GM12865 (cell line): ENCODE measurements around the gene SAMD14.

ENCODE experiments used
- DNase-seq: peaks from one replicate; pipeline ENCODE4 v3.0.0; 2010; ENCODE audit warnings: low read depth
- H3K4me3 ChIP-seq: 2 replicates; pipeline ENCODE4 v1.5.1; 2011; ENCODE audit warnings: mild to moderate bottlenecking, low read depth, low read length, control low read depth
- TF ChIP-seq, protein P1 (sequence below): IDR thresholded peaks from 2 replicates; pipeline ENCODE4 v1.5.1; 2011; ENCODE audit warnings: low read length, control low read depth, low read depth, inconsistent platforms; ENCODE audit not compliant: insufficient read depth; ENCODE audit errors: missing control alignments

The SAMD14 gene

GRCh38 chr17:50102164-50102991 is 27.6 kb downstream of the SAMD14 start:
- TF ChIP-seq, protein P1, sequence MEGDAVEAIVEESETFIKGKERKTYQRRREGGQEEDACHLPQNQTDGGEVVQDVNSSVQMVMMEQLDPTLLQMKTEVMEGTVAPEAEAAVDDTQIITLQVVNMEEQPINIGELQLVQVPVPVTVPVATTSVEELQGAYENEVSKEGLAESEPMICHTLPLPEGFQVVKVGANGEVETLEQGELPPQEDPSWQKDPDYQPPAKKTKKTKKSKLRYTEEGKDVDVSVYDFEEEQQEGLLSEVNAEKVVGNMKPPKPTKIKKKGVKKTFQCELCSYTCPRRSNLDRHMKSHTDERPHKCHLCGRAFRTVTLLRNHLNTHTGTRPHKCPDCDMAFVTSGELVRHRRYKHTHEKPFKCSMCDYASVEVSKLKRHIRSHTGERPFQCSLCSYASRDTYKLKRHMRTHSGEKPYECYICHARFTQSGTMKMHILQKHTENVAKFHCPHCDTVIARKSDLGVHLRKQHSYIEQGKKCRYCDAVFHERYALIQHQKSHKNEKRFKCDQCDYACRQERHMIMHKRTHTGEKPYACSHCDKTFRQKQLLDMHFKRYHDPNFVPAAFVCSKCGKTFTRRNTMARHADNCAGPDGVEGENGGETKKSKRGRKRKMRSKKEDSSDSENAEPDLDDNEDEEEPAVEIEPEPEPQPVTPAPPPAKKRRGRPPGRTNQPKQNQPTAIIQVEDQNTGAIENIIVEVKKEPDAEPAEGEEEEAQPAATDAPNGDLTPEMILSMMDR: no peak
- H3K4me3 ChIP-seq: no peak overlapping the region
- no peak for DNase-seq

DNA sequence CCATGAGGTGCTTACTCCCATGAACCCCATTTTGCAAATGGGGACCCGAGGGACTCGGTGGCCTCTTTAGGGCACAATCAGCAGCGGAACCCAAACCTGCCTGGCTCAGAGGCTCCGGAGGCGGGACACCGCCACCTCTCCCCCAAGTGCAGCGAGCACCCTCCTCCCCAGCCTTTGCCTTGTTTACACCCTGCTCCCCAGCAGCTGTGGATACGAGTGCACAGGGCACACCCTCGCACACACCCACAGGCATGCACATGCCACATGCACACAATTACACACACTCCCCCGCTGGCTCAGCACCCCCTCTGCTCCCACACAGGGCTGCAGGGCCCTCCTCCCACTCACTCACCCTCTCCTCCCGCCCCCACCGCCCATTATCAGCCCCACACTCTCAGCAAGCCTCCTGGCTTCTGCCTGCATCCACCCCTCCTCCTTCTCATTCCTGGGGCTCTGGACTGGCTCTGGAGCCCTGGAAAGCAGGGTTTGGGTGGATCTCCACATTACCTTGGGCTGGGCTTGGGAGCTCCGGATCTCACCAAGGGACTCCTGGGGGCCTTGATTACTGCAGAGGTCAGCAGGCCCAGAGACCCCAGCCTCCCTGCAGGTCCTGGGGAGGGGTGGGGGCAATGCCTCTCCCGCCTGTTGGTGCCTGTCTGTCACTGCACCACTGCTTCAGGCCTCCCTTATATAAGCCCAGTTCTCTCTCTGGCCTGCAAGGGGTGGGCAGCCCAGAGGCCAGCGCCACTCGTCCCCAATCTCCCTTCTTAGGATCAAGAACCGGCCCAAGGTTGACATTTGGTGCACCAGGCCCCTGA is 28.4 kb downstream of the SAMD14 start:
- H3K4me3 ChIP-seq: no peak overlapping the region
- TF ChIP-seq, protein P1: no peak
- DNase-seq: no peak

DNA sequence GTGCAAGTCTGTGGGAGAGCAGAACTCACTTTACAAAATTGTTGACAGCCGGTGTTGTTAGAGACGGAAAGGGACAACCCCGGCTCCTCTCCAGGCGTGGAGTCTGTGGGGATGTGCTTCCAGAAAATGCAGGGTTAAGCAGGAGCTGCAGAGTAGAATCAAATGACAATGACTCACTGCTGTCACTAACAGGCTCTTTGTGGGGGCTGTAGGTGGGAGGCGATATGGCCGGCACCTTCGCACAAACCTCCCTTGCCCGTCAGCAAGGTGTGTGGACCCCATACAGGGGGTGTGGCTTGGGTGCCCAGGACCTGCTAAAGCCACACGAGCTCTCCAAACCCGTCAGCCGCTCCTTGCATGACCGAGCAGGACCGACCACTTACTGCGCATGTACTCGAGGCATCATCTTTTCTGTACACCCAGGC is 29.0 kb downstream of the SAMD14 start:
- no peak for DNase-seq
- TF ChIP-seq, protein P1: no peak
- no peak overlapping the region for H3K4me3 ChIP-seq

- DNase-seq: no peak
- H3K4me3 ChIP-seq: no peak overlapping the region
- TF ChIP-seq, protein P1: no peak
Measured at GRCh38 chr17:50100480-50100883, 29.5 kb downstream of the SAMD14 start.

DNA sequence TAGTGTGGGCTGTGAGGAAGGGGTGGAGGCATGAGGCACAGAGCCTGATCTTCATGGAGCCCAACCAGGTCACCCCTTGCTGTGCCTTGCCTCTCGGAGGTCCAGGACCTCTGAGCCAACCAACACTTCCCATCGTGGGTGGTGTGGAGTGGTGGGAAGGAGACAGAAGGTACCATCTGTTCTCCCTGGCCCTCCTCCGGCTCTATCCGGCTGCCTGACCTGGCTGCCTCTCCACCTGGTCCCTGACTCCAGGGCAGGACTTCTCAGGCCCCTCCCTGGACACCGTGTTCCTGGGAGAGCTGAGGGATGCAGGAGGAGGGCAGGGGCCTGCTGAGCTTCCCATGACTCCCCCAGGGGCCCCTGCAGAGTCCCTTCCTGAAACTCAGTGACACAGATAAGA is 31.0 kb downstream of the SAMD14 start:
- TF ChIP-seq, protein P1: no peak
- DNase-seq: no peak
- no peak overlapping the region for H3K4me3 ChIP-seq

GRCh38 chr17:50098583-50098982 is 31.4 kb downstream of the SAMD14 start:
- TF ChIP-seq, protein P1: no peak
- no peak overlapping the region for H3K4me3 ChIP-seq

More at GRCh38 chr17:50098583-50098982, 31.4 kb downstream of the SAMD14 start:
- DNase-seq: no peak
